H4 (cell line): Measurements from ENCODE around the gene BOC. TPM values are rescaled to one million over a fixed set of nuclear protein-coding genes. Genes with fewer than 3 reads are reported as not detected.

Experiments
- DNase-seq: peaks from one replicate; pipeline ENCODE4 v3.0.0-alpha.2; 2015; ENCODE audit warnings: low spot score
- total RNA-seq: library from RNA; depleted of rRNA; stranded (reverse); fragments of >200 nt; shearing (Covaris generic); gene quantifications from 2 replicates; pipeline ENCODE4 v1.2.3, GENCODE V29; 2014

BOC gene
- total RNA-seq, 1 experiment from 2014 or later, result 3.7 TPM

GRCh38 chr3:113185194-113185835 is 26.0 kb upstream of the BOC start:
- no peak for DNase-seq

GRCh38 chr3:113186566-113186965 is 24.8 kb upstream of the BOC start:
- no peak for DNase-seq

- no peak for DNase-seq
These were observed 18.1 kb upstream of the BOC start for GRCh38 chr3:113193288-113193687.

GRCh38 chr3:113193719-113194118 is 17.6 kb upstream of the BOC start:
- DNase-seq, result no peak

- DNase-seq, result no peak
These were observed 16.4 kb upstream of the BOC start for GRCh38 chr3:113194823-113195401.

- DNase-seq, result no peak
These were observed 11.0 kb upstream of the BOC start for GRCh38 chr3:113200351-113200750.

- no peak for DNase-seq
These were observed 10.4 kb upstream of the BOC start for GRCh38 chr3:113200946-113201345.

GRCh38 chr3:113204371-113204770 is 7.0 kb upstream of the BOC start:
- no peak for DNase-seq

- no peak for DNase-seq
These were observed 5.9 kb upstream of the BOC start for GRCh38 chr3:113205481-113205880.

GRCh38 chr3:113210604-113211329 is 590 bp upstream of the BOC start:
- DNase-seq, result peak; percentile 23

GRCh38 chr3:113212150-113212843 is 940 bp downstream of the BOC start:
- DNase-seq, result no peak

GRCh38 chr3:113212844-113213375 is 1.6 kb downstream of the BOC start:
- DNase-seq, result no peak

- no peak for DNase-seq
These were observed 2.7 kb downstream of the BOC start for GRCh38 chr3:113213896-113214587.

- DNase-seq, result no peak
These were observed 3.7 kb downstream of the BOC start for GRCh38 chr3:113214917-113215595.

GRCh38 chr3:113216393-113216792 is 5.0 kb downstream of the BOC start:
- no peak for DNase-seq

GRCh38 chr3:113218011-113218680 is 6.8 kb downstream of the BOC start:
- DNase-seq, result no peak

- DNase-seq, result no peak
These were observed 7.3 kb downstream of the BOC start for GRCh38 chr3:113218681-113219045.

- no peak for DNase-seq
These were observed 8.4 kb downstream of the BOC start for GRCh38 chr3:113219605-113220300.

- DNase-seq, result no peak
These were observed 9.4 kb downstream of the BOC start for GRCh38 chr3:113220721-113221120.

GRCh38 chr3:113221721-113222257 is 10.4 kb downstream of the BOC start:
- no peak for DNase-seq
